K562 (cell line): Measurements from ENCODE around the gene TNF. TPM values are rescaled to one million over a fixed set of nuclear protein-coding genes. Genes with fewer than 3 reads are reported as not detected.

Experiments used
- ATAC-seq: fragments of 200-7000 bp; cut with Tn5 transposase; 3 replicates; pipeline ENCODE4 v1.9.1; 2020; ENCODE audit warnings: moderate library complexity
- BruUV-seq: library from RNA; stranded (reverse); fragments of 400-500 nt; replicated peaks from 2 replicates; lab custom pipeline; 2021; lab: Mats Ljungman, UMichigan
- CTCF ChIA-PET: fragments of 300-600 bp; formaldehyde crosslinking; extraction: SDS; loops from one replicate; lab custom pipeline; 2021; ENCODE audit warnings: low intra/inter-chr PET ratio; lab: Yijun Ruan, JAX
- POLR2A ChIA-PET: fragments of 300-600, 350-650 bp; sonication (Branson Sonifier 250); formaldehyde crosslinking; extraction: SDS; loops from one replicate; lab custom pipeline; 2021; ENCODE audit warnings: antibody characterized with exemption, inconsistent platforms; lab: Yijun Ruan, JAX
- DNase-seq, 4 experiments: peaks; one replicate each; pipeline versions ENCODE4 v3.0.0 to v3.0.0-alpha.2; 2011 to 2018; ENCODE audit warnings: low spot score in 3 of 4, mixed read lengths in 3 of 4; ENCODE audit errors: extremely low read depth in 1 of 4
- FAIRE-seq: peaks from 2 replicates; lab custom pipeline; 2011; peaks lifted over from hg19 to GRCh38; lab: Jason Lieb, UNC
- H2AFZ ChIP-seq: 2 replicates; pipeline ENCODE4 v1.6.0; 2011; ENCODE audit warnings: low read depth, low read length, control low read depth, inconsistent platforms
- H3K27ac ChIP-seq: fragments of 200-600 bp; 3 replicates; pipeline ENCODE4 v1.8.0; 2011; ENCODE audit warnings: low read depth, mild to moderate bottlenecking, control low read depth, inconsistent platforms, low read length, moderate library complexity, mixed read lengths; ENCODE audit errors: extremely low read depth
- H3K27me3 ChIP-seq, 2 experiments: fragments of 300-600 bp in 1 of 2; 2 replicates in 1 of 2; 3 replicates in 1 of 2; pipeline versions ENCODE4 v1.6.0 to v1.8.0; 2011; ENCODE audit warnings: inconsistent platforms in 2 of 2, low read length in 2 of 2, mild to moderate bottlenecking in 1 of 2, mixed read lengths in 1 of 2, moderate library complexity in 1 of 2; ENCODE audit not compliant: control insufficient read depth in 2 of 2, insufficient read depth in 2 of 2
- H3K36me3 ChIP-seq: fragments of 300-600 bp; 3 replicates; pipeline ENCODE4 v1.8.0; 2011; ENCODE audit warnings: mild to moderate bottlenecking, low read length, inconsistent platforms; ENCODE audit not compliant: control insufficient read depth, insufficient read depth
- H3K4me1 ChIP-seq, 2 experiments: fragments of 200-600 bp in 1 of 2; replicated peaks in 1 of 2; 2 replicates in 1 of 2; 3 replicates in 1 of 2; pipeline versions ENCODE4 v1.5.1 to v1.8.0; 2011; ENCODE audit warnings: inconsistent platforms in 2 of 2, low read length in 2 of 2, mild to moderate bottlenecking in 1 of 2, mixed read lengths in 1 of 2, moderate library complexity in 1 of 2; ENCODE audit not compliant: control insufficient read depth in 2 of 2, insufficient read depth in 2 of 2
- H3K4me2 ChIP-seq: 2 replicates; pipeline ENCODE4 v1.6.1; 2011; ENCODE audit warnings: low read length, control low read depth, inconsistent platforms, mixed read lengths; ENCODE audit not compliant: insufficient read depth
- H3K4me3 ChIP-seq: fragments of 200-600 bp; sonication (generic), shearing (Covaris generic); 2 replicates; pipeline ENCODE4 v1.5.1; 2016; ENCODE audit warnings: control low read depth, inconsistent platforms
- H3K79me2 ChIP-seq: fragments of 200-600 bp; 3 replicates; pipeline ENCODE4 v1.8.0; 2011; ENCODE audit warnings: low read length, inconsistent platforms; ENCODE audit not compliant: control insufficient read depth, insufficient read depth
- H3K9ac ChIP-seq, 2 experiments: 2 replicates each; pipeline versions ENCODE4 v1.6.0 to v1.6.1; 2011; ENCODE audit warnings: low read depth in 2 of 2, low read length in 2 of 2, control low read depth in 1 of 2, inconsistent platforms in 1 of 2, mild to moderate bottlenecking in 1 of 2, mixed read lengths in 1 of 2; ENCODE audit not compliant: insufficient read depth in 1 of 2
- H3K9me1 ChIP-seq: one replicate; pipeline ENCODE4 v1.6.0; 2011; ENCODE audit warnings: inconsistent platforms, mild to moderate bottlenecking, low read length, moderate library complexity; ENCODE audit not compliant: control insufficient read depth, insufficient read depth
- H3K9me3 ChIP-seq: replicated peaks from 2 replicates; pipeline ENCODE4 v1.5.1; 2011; ENCODE audit warnings: low read depth, low read length, inconsistent platforms; ENCODE audit not compliant: control insufficient read depth, insufficient read depth
- H4K20me1 ChIP-seq: replicated peaks from 2 replicates; pipeline ENCODE4 v1.6.1; 2011; ENCODE audit warnings: low read length, inconsistent platforms, mixed read lengths; ENCODE audit not compliant: control insufficient read depth, insufficient read depth
- CBX5 ChIP-seq: IDR thresholded peaks from 2 replicates; pipeline ENCODE4 v1.6.1; 2014; ENCODE audit warnings: low read depth, borderline replicate concordance
- CHD2 ChIP-seq: IDR thresholded peaks from 2 replicates; pipeline ENCODE4 v1.6.1; 2011; ENCODE audit warnings: low read depth, low read length
- E2F8 ChIP-seq: fragments of 450-650 bp; IDR thresholded peaks from 2 replicates; pipeline ENCODE4 v1.7.1; 2018; ENCODE audit warnings: mild to moderate bottlenecking, low read depth; ENCODE audit not compliant: partially characterized antibody
- HDGF ChIP-seq: fragments of 450-650 bp; IDR thresholded peaks from 2 replicates; pipeline ENCODE4 v1.6.1; 2016
- NRF1 ChIP-seq, 2 experiments: fragments of 450-650 bp; IDR thresholded peaks in 1 of 2; conservative IDR thresholded peaks in 1 of 2; 2 replicates each; pipeline ENCODE4 v1.6.1; 2014; ENCODE audit warnings: mild to moderate bottlenecking in 2 of 2
- XRCC5 ChIP-seq: fragments of 200-400 bp; formaldehyde crosslinking; IDR thresholded peaks from 2 replicates; pipeline ENCODE4 v1.6.1; 2017; ENCODE audit warnings: low read depth, mild to moderate bottlenecking, low read length
- YBX1 ChIP-seq: fragments of 450-650 bp; IDR thresholded peaks from 2 replicates; pipeline ENCODE4 v1.7.1; 2016; ENCODE audit warnings: mild to moderate bottlenecking
- ZFP30 ChIP-seq: fragments of 250-450 bp; sonication (Bioruptor Pico); IDR thresholded peaks from 2 replicates; pipeline ENCODE4 v1.8.0; 2022; ENCODE audit warnings: moderate library complexity, mild to moderate bottlenecking, inconsistent platforms, borderline replicate concordance
- ZNF143 ChIP-seq: sonication (generic); formaldehyde crosslinking; IDR thresholded peaks from 2 replicates; pipeline ENCODE4 v1.9.0; 2022; ENCODE audit warnings: mild to moderate bottlenecking, missing genetic modification reagents
- ZNF609 ChIP-seq: sonication (generic); formaldehyde crosslinking; IDR thresholded peaks from 2 replicates; pipeline ENCODE4 v1.8.1; 2023; ENCODE audit warnings: missing genetic modification reagents, mild to moderate bottlenecking, borderline replicate concordance
- ZNF717 ChIP-seq: fragments of 250-450 bp; sonication (Bioruptor Pico); IDR thresholded peaks from 2 replicates; pipeline ENCODE4 v1.5.0; 2021
- ZNF785 ChIP-seq: fragments of 250-450 bp; sonication (Bioruptor Pico); IDR thresholded peaks from 2 replicates; pipeline ENCODE4 v1.4.0; 2020; ENCODE audit warnings: mild to moderate bottlenecking
- WGBS: fragments of 100-300 bp; shearing (Covaris generic); methylation state at CpG from one replicate; pipeline ENCODE4 v1.1.6; 2016; ENCODE audit warnings: low coverage, mixed read lengths; ENCODE audit not compliant: insufficient coverage; ENCODE audit errors: missing lambda C conversion rate; 5-methylcytosine and 5-hydroxymethylcytosine counted together
- in situ Hi-C: fragments of 300-500 bp; cut with MboI; formaldehyde crosslinking; loops from 4 replicates; pipeline ENCODE4 v1.15.0; 2018; ENCODE audit warnings: inconsistent platforms, mixed read lengths
- intact Hi-C: fragments of 100-400 bp; cut with micrococcal nuclease; formaldehyde crosslinking; loops from 2 replicates; pipeline ENCODE4 v1.14.2; 2022
- polyA plus RNA-seq, 8 experiments: library from polyadenylated mRNA; depleted of rRNA in 4 of 8; stranded (reverse) in 5 of 8; unstranded in 3 of 8; fragments of >200 nt; fragmentation: Nextera tagmentation in 2 of 8; fragmentation: Illumina TruSeq in 1 of 8; extraction: Ambion mirVana in 2 of 8; extraction: Trizol in 1 of 8; gene quantifications; 2 replicates each; pipeline versions ENCODE4 v1.2.1 to v1.2.3, GENCODE V29; 2011 to 2014; ENCODE audit warnings: inconsistent platforms in 1 of 8, missing spikeins in 1 of 8
- total RNA-seq, 7 experiments: library from RNA; depleted of rRNA in 6 of 7; stranded (reverse); fragments of >200 nt in 6 of 7; fragmentation: Illumina TruSeq in 2 of 7; extraction: Trizol in 2 of 7; gene quantifications; 2 replicates each; pipeline versions ENCODE4 v1.2.1 to v1.2.3, GENCODE V29; 2011 to 2021; ENCODE audit warnings: low replicate concordance in 1 of 7

Gene TNF
- total and polyA plus RNA-seq, 9 of the 15 experiments (the other 6 are each of a cell fraction or from before 2014, with no cell fraction given), result 0.08 to 0.40 TPM; not detected in 7

GRCh38 chr6:31531771-31532643 lies 43.4 kb upstream of the TNF start:
- Histone ChIP-seq H3K9me1 (peaks cover 6% of the 10 kb centered on the region), H3K36me3 (peaks cover 75% of the 10 kb centered on the region), H3K27me3 (no peaks in the 10 kb centered on the region), H3K9ac (no peak overlapping the region), H4K20me1 (peaks cover 38% of the 10 kb centered on the region), H3K4me2 (no peak overlapping the region), H2AFZ (no peak overlapping the region), H3K27ac (peak overlapping the region; percentile 9; the same call in 1 of the 3 replicates), H3K79me2 (peaks cover 38% of the 10 kb centered on the region), H3K9me3 (no peaks in the 10 kb centered on the region), H3K4me3 (no peak overlapping the region), H3K4me1 (peaks cover 0 to 17% of the 10 kb centered on the region in 2 experiments; a peak in 3 of 5 replicates)
- DNase-seq, result no peak
- in situ Hi-C loops, result loop anchor here (5.0 to 25.0 kb wide), 2 partner anchors 35 to 1430 kb away; partner anchors contain the start of genes BRD2, HLA-DMA and MICB
- no peak for ATAC-seq
- WGBS, result 91% methylated on average over 8 of the region's 9 CpGs
- TSS peak; percentile 3 for BruUV-seq
- intact Hi-C loops, result no loop called here
- FAIRE-seq, result peak; percentile 63
- ChIA-PET CTCF (no interaction called here), POLR2A (interaction anchor here (0.6 to 6.3 kb wide), 23 partner anchors 8 to 1306 kb away, joined by 3 to 107 read pairs (median 4); partner anchors contain the start of genes ATP6V1G2, DDX39B, MICB and NCR3)
- TF ChIP-seq HDGF, result no peak
- no peak for TF ChIP-seq CHD2
- no peak for TF ChIP-seq ZFP30 (CRISPR knock-in tag)
- TF ChIP-seq ZNF609 (CRISPR knock-in tag), result no peak
- no peak for TF ChIP-seq ZNF143 (CRISPR knock-in tag)
- no peak for TF ChIP-seq ZNF717
- no peak for TF ChIP-seq NRF1 (conservative IDR thresholded peaks at IDR 0.05 in 1 of 2, IDR thresholded peaks at IDR 0.05 in 1 of 2)
- TF ChIP-seq YBX1, result no peak
- no peak for TF ChIP-seq XRCC5
- TF ChIP-seq E2F8, result peak; percentile 68
- TF ChIP-seq ZNF785, result no peak
- TF ChIP-seq CBX5, result no peak
